ENCODE data around the gene TTLL5.

TTLL5 gene

DNA sequence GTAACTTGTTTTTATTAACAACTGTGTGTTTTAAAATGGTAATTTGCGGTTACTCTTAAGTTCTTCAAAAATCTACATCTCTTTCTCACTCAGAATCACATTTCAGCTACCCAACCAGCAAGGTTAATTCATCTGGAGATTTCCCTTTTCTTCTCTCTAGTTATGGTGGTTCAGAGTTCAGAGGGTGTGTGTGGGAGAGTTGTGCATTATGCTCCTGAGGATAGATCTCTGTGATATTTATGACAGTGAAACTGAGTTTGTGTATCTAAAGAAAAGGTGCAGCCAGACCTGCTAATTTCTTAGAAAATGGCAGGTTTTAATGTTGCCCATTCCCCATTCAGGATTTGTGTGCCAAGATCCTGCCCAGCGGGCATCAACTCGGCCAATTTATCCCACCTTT is 73.8 kb downstream of the TTLL5 start:
- DNase-seq (ENCODE audit: low read depth in 3 of 3, low spot score in 1 of 3), result no peak

DNA sequence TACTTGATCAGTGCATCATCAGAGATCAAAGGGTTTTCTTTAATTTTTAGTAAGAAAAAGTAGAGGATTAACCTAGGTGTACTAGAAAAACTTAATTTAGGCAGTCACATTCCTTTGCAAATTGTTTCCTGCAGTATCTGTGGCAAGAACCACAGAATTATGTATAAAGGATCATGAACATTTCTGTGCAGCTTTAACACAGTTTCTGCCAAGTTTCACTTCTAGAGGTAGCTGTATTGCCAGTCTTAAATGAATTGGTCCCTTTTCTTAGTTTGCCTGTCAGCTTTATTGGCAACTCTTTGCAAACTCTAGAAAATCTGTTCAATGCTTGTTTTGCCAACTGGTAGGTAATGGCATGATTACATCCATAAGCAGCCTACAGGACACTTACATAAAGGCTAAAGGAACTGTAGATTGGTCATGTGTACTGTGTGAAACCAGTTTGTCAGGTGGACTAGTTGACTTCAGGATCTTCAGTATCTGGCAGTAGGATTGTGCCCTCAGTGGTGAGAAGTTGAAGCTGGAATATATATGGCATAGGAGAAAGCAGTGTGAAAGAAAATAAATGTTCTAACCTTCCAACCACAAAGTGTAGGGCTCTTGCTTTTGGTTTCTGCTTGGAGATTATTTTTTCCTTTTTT is 75.9 kb downstream of the TTLL5 start:
- DNase-seq (ENCODE audit: low read depth in 3 of 3, low spot score in 1 of 3), result no peak

DNA sequence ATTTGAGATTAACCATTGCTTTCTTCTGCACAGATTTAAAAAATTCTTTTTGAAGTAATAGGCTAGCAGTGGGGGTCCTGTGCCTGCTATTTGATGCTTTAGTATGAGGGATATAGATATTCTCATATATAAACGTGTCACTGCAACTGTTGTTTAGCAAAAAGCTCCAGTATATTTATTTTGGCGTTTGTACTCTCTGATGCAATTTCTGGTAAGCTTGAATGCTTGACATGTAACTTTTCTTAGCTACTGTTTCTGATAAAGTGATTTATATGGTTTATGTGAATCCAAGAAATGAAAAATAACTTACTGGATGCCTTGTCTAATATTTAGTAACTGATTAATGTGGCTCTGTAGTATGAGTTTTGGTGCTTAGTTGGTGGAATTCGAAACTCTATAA is 77.1 kb downstream of the TTLL5 start:
- DNase-seq (ENCODE audit: low read depth in 3 of 3, low spot score in 1 of 3), result no peak

DNA sequence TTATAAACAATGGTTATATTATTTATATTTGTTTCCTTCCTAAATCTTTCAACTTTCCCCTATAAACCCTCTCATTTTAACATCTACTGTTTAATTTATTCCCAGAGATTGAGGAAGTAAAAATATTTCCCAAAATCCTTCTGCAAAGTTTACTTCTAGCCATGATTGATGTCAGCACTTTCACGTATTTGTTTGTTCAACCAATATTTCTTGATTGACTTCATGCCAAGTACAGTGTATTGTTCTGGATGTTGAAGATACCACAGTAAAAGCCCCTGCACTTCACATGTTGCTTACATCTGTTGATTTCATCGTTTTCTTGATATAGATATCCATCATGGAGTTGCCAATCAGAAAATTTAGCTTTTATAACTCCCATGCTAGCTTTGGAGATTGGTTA is 81.8 kb downstream of the TTLL5 start:
- no peak for DNase-seq (ENCODE audit: low read depth in 3 of 3, low spot score in 1 of 3)

DNA sequence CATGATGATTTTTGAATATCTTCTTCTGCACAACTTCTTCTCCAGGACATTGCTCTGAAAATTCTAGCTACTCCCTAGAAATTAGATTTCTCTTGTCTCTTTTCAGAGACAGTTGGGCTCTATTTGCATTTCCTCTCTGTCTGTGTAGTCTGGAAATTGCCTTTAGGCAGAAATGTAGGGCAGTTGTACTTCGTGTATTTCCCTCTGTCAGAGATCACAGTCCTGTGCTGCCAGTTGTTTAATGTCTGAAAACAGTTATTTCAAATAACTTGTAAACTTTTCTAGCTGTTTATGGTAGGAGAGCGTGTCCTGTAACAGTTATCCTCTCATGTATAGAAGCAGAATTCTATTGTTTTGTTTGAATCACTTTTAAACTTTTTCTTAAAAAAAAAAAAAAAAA is 86.9 kb downstream of the TTLL5 start:
- no peak for DNase-seq (ENCODE audit: low read depth in 3 of 3, low spot score in 1 of 3)

DNA sequence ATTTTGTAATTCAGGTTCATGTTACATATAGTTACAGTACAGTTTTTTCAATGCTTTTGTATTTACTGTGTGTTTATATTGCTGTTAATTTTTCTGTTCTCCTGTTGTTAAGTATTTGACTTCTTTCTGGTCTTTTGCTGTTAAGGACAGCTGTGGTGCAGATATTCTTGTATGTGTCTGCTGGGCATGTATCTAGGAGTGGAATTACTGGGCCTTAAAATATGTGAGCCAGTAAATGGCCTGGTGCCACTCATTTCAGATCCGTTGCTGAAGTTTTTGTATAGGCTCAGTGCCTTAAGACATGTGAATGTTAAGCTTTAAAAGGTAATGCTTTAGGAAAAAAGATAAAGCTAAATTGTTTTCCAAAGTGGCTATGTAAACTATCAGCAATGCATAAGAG is 87.3 kb downstream of the TTLL5 start:
- no peak for DNase-seq (ENCODE audit: low read depth in 3 of 3, low spot score in 1 of 3)

DNA sequence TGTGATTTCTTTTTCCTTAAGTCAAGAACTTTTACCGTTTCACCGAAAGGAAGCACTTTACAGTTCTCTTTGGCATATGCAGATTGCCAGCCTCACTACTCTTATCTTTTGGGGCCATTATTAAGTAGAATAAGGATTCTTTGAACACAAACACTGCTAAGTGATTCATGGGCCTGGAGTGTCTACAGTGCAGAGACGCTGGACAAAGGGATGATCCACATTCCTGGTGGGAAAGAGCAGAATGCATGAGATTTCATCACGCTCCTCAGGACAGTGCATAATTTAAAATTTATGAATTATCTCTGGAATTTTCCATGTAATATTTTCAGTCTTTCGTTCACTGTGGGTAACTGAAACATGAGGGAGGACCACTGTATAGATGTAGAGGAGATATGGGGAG is 90.2 kb downstream of the TTLL5 start:
- no peak for DNase-seq (ENCODE audit: low read depth in 3 of 3, low spot score in 1 of 3)

DNA sequence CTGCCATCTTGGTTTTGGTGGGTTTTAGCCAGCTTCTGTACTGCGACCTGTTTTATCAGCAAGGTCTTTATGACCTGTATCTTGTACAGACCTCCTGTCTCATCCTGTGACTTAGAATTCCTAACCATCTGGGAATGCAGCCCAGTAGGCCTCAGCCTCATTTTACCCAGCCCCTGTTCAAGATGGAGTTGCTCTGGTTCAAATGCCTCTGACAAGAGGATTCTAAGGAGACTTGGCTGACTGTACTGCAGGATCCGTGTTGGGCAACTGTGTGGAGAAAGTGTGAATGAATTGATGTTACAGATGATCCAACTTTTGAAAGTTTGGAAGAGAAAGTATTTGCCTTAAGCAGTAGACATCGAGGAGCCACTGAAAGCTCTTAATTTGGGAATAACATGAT is 91.0 kb downstream of the TTLL5 start:
- DNase-seq (ENCODE audit: low read depth in 3 of 3, low spot score in 1 of 3), result no peak

DNA sequence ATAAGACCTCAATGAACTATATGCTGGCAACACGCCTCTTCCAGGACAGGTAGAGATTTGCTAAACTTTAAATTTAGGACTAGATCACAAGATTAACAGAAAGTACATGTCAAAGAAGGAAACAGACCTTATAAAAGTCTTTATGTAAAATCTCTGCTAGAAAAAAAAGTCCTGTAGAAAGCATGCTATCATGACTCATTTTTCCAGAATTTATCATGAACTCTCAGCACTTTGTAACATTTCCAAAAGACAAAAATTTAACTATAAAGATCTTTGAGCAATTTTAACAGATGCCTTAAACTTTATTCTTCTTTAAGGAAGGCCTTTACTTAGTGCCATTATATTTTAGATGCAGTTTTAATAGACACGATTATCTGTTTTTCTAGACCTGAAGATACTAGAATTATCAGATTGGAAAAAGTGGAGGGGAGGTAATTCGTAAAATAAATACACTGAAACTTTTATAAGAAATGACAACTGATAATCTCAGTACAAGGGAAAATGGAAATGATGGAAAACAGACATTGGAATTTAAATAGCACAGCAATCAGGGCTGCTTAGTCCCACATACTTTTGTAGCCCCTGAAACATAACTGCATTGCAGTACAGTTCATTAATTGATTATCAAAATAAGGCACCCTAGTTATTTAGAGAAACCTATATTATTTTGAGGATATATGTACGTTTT is 92.0 kb downstream of the TTLL5 start:
- DNase-seq (ENCODE audit: low read depth in 3 of 3, low spot score in 1 of 3), result no peak

DNA sequence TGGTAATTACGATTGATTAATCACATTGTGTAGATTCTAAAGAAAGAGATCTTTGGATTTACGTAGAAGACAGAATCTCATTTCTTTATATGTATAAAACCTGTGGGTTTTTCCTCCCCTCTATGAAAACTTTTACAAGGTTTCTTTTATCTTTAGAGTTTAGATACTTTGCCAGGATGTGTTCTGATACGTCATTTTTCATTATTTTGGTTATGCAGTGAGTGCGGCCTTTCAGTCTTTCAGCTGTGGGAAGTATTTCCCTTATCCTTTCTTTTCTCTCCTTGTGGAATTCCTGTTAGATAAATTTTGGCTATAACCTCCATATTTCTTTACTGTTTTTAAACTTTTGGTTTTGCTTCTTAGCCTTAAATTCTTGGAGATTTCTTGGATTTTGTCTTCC is 92.7 kb downstream of the TTLL5 start:
- no peak for DNase-seq (ENCODE audit: low read depth in 3 of 3, low spot score in 1 of 3)

DNA sequence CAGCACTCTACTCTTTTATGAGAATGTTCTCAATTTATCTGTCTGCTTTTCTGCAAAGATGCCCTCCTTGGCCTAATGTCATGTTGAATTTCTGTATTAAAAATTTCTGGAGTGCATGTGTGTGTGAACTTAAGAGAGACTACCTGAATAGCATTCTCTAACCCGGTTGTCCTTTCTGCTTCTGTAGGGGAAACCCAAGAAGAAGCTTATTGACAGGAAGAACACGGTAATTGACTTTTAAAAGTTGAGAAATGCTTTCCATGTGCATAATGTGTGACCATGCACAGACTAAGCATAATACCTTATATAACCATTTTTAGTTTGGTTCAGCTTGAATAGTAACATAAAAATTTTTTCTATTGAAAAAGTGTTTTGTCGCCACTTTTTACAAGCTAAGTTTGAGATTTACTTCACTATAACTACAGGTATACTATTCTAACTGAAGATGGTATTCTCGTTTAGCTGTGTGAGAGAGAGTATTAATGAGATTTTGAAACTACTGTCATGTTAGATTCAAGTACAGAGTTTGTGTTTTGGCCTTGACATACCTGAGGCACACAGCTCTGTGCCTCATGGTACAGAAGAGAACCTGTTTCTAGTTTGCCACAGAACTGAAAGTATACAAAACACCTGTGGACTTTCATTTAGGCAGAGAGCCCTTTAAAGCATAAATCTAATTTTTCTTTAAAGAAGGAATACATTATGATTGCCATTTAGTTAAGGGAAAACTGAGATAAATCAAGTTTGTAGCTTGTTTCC is 96.8 kb downstream of the TTLL5 start:
- no peak for DNase-seq (ENCODE audit: low read depth in 3 of 3, low spot score in 1 of 3)

DNA sequence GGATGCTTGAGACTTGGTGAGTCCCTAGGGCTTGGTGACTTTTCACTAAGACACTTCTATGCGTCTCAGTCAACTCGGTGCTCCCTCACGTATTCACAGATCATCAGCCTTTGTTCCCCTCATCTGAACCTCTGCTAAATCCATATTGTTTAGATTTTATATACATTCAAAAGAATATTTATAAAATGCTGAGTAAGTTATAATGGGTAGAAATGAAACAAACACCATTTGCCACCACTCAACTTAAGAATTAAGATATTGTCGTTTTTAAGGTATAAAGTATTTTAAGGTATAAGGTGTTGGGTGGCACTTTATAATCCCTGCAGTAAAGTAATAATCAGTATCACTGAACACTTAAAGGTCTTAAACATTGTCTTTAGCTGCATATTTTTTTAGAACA is 103.0 kb downstream of the TTLL5 start:
- DNase-seq (ENCODE audit: low read depth in 3 of 3, low spot score in 1 of 3), result no peak

DNA sequence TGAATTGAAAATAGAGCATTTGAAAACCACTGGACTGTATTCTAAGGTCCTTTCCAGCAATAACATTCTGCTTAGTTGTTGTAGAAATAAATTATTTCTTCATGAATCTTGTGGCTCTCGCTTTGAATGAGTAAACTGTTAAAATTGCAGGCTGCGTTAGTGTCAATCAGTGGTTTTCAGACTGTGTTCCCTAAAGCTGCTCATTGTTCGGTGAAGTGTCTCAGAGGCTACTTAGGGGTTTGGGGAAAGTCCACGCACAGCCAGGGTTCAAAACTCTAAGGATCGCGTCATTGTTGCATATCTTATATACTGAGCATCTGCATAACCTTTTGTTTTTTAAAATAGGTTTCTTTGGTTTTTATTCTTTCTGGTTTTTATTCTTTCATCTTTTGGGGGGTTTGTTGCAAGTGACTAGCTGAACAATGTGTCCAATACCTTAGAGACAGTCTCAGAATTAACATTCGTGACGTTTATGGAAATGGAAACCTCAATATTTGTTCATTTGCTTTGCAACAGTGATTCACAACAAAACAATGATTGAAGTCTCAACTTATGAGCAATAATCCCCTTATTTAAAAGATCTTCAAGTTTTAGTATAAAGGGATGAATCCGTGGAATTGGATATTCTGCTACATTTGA is 108.1 kb downstream of the TTLL5 start:
- DNase-seq (ENCODE audit: low read depth in 3 of 3, low spot score in 1 of 3), result no peak

DNA sequence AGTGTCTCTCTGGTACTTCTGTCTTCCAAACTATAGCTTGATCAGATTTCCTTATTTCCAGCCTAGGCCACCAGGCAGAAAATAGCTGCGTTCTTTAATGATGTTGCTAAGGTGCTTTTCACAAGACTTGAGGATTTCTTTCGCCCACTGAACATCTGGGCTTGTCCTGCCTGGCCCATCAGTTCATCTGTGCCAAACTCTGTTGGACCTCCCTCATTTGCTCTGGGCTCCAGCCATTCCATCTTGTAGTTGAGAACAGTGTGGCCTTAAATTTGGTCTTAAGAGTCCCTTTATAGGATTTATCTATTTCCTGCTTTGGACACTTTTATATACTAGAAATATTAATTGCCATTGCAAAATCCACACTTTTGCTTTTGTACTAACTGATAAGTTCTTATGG is 109.6 kb downstream of the TTLL5 start:
- DNase-seq (ENCODE audit: low read depth in 3 of 3, low spot score in 1 of 3), result no peak

DNA sequence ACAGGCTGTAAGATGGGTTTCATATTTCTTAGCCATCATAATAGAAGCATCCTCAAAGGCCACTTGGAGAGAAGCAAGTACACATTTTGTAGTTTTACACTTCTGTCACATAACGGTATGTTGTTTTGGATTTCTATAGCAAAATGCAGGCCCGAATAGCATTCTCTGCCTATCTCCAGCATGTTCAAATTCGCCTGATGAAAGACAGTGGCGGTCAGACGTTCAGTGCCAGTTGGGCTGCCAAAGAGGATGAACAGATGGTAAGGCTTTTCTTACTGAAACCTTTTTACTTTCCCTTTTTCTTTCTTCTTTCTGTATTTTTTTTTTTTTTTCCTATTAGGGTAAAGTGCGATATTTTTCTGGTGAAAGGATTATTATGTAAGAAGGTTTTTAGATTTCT is 110.5 kb downstream of the TTLL5 start:
- DNase-seq (ENCODE audit: low read depth in 3 of 3, low spot score in 1 of 3), result no peak

DNA sequence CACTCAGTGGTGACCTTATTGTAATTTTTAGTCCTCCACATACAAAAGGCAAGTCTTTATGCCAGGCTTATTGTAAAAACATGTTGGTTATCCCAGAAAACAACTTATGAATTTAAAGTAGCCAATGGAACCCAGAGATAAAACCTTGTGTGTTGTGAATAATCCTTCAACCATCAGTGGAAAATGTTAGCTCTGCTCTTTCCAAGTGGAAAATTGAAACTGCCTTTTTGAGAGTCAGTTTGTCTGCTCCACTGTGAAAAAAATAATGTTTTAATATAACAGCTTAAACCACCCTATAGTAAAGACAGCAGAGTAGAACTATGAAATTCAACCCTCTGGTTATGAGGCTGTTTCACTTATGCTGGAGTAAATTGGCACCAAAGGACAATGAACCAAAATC is 112.0 kb downstream of the TTLL5 start:
- DNase-seq (ENCODE audit: low read depth in 3 of 3, low spot score in 1 of 3), result no peak

DNA sequence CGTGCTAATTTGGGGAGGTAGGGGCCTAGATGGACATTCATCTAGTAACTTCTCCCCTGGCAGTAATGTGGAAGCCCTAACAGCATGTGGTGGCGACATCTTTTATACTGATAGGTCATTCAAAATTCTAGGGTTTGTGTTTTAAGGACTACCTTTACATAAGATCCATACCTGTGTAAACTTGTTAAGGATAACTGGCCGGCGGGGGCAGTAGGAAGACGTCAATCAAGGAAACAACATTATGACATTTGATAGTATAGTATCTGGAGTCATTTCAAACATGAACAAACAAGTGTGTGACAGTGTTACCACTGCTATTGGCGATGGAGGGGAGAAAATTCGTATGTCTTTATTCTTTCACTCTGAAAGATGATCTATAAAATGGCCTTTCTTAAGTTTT is 120.0 kb downstream of the TTLL5 start:
- no peak for DNase-seq (ENCODE audit: low read depth in 3 of 3, low spot score in 1 of 3)

DNA sequence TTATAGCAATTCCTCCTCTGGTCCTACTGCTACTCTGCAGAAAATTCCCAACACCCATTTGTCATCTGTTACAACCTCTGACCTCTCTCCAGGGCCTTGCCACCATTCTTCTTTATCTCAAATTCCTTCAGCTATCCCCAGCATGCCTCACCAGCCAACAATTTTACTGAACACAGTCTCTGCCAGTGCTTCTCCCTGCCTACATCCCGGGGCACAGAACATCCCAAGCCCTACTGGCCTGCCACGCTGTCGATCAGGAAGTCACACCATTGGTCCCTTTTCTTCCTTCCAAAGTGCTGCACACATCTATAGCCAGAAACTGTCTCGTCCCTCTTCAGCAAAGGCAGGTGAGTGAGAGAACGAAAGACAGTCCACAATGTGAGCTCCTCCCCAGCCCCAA is 122.1 kb downstream of the TTLL5 start:
- no peak for DNase-seq (ENCODE audit: low read depth in 3 of 3, low spot score in 1 of 3)

DNA sequence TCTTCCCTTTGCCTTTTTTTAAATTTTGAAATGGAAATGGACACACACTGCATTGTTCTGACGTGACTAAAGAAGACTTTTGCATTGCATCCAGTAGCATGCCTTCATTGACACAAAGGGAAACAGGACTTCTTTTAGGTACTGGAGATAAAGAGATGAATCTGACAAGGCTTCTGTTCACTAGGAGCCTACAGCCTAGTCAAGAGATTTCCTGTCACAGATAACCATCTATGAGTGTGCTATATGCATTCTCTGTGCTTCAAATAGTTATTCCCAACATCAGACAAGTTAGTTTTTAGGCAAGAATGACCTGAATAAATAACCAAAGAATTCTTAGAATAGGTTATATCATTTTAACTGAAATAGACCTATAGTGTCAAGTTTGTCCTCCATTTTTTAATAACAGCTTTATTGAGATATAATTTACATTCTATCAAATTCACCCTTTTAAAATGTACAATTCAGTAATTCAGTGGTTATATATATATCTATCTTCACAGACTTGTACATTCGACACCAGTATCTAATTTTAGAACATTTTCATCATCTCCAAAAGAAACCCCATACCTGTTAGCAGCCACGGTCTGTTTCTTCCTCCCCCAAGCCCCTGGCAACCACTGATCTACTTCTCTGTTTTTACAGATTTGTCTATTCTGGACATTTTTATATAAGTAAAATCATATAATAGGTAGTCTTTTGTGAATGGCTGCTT is 122.7 kb downstream of the TTLL5 start:
- DNase-seq (ENCODE audit: low read depth in 3 of 3, low spot score in 1 of 3), result no peak

DNA sequence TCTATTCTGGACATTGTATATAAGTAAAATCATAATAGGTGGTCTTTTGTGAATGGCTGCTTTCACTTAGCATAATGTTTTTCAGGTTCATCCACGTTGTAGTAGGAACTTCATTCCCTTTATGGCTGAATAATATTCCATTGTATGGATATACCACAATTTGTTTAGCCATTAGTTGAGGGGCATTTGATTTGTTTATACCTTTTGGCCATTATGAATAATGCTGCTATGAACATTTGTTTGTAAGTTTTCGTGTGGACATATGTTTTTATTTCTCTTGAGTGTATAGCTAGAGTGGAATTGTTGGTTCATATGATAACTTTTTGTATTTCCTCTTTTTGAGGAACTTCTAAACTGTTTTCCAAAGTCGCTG is 123.3 kb downstream of the TTLL5 start:
- no peak for DNase-seq (ENCODE audit: low read depth in 3 of 3, low spot score in 1 of 3)

DNA sequence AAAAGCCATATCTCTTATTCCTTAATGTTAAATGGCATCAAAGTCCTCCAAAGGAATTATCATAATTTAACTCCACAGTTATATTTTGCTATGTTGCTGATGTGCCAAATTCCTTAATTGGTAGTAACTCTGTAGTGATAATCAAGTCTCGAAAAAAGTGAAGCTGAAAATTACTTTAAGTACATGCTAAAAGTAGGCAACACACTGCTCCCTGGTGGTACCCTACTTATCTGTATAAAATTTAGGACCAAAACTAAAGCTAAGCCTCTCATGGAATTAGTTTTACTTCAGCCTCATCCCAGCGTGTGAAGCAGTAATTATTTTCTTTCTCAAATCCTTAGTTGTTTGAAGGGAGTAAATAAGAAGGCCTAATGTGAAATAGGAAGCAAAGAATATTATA is 132.8 kb downstream of the TTLL5 start:
- DNase-seq (ENCODE audit: low read depth in 3 of 3, low spot score in 1 of 3), result no peak

All from stimulated activated CD4-positive, alpha-beta T cell treated with anti-CD3 and anti-CD28 coated beads, TNF-alpha, amount 100 ng/mL, for 1 hour (primary cell).